HS-5 (cell line): Measurements from ENCODE around the gene PIGA.
A peak's percentile ranks its signal among the peaks of the same experiment; 100 is the strongest.

ENCODE experiments used
- DNase-seq: peaks from one replicate; pipeline ENCODE4 v3.0.0-alpha.2; 2012; ENCODE audit warnings: low read depth

Gene PIGA, protein sequence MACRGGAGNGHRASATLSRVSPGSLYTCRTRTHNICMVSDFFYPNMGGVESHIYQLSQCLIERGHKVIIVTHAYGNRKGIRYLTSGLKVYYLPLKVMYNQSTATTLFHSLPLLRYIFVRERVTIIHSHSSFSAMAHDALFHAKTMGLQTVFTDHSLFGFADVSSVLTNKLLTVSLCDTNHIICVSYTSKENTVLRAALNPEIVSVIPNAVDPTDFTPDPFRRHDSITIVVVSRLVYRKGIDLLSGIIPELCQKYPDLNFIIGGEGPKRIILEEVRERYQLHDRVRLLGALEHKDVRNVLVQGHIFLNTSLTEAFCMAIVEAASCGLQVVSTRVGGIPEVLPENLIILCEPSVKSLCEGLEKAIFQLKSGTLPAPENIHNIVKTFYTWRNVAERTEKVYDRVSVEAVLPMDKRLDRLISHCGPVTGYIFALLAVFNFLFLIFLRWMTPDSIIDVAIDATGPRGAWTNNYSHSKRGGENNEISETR

DNA sequence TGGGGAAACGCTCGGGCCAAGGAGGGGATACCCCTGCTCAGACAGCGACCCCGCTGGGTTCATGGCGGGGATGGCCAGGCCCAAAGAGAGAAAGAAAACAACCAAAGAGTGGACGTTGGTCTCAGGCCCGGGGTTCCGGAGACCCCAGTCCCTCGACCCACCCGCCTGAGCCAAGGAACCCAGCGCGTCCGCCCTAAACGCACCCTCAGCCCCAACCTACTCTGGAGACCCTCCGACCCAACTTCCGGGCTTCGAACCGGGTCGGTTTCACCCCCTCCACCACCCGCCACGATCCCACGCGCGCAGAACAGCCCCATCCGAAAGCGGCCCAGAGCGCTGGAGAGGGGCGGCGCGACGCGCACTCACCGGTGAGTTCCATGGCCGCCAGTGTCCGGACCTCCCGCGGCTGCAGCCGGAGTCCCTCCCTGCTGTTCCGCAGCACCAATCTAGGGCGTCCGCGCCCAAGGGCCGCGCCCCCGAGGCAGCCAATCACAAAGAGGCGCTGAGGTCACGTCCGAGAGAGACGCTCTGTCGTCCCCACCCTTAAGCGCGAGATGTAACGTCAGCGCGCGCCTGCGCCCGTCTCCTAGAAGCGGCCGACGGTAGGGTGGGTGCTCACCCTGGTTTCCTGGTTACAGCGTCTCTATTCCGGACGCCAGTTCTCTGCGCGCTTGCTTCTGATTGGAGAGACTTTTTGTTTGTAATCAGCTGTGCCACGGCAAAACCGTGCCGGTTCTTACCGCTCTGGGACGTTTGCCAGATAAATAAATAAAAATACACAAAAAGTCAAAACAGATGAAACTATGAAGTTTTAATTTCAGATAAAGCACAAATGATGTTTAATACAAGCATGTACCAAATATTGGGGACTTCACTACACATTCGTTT, at the start of gene PIGA:
PIGA (minus strand) TSS at position 389 of the 888 bp plus-strand sequence. CDS start 3,593 bp downstream, outside the sequence.
- DNase-seq = peak; percentile 78

DNA sequence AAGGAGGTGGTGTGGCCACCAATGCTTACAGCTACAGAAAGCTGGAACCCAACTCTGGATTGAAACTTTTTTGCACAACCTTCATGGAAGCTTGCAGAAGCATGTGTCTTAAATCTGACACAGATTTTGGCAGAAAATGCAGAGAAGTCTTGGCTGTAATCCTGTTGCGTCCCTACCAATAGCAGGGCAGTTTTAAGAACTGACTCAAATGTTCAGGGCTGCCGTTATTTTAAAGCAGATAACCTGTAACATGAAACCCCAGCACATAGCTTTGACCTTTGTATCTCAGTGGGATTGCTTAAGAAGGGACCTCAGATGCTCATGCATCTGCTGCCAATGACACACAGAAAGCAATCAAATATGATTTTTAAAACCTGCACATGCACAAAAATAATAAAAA, 49.0 kb upstream of the PIGA start, which contains the start of gene VEGFD:
VEGFD (minus strand) TSS at position 110 of the 400 bp plus-strand sequence. CDS start 467 bp downstream, outside the sequence.
- DNase-seq = no peak

DNA sequence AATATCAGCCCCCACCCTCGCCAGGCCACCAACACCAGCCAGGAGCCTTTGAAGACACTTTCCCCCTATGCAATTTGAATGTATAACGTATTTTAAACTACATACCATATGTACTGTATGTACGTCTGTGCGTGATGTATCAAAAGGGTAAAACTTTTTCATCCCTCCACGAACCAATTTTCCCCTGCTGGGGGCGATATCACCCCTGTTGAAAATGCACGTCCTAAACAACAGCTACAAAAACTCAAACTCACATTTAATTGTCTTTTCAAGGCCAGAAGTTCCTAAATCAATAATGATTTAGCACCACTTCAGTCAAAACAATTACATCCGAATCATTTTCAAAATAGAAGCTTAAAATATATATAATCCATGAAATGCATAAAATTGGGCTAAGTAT, 47.5 kb upstream of the PIGA start:
- DNase-seq = no peak

GRCh38 chrX:15376956-15377355, 41.6 kb upstream of the PIGA start:
- DNase-seq = no peak

- DNase-seq = no peak
Observed at GRCh38 chrX:15373976-15374375, 38.7 kb upstream of the PIGA start.

GRCh38 chrX:15366506-15367352, 31.4 kb upstream of the PIGA start:
- no peak for DNase-seq

DNA sequence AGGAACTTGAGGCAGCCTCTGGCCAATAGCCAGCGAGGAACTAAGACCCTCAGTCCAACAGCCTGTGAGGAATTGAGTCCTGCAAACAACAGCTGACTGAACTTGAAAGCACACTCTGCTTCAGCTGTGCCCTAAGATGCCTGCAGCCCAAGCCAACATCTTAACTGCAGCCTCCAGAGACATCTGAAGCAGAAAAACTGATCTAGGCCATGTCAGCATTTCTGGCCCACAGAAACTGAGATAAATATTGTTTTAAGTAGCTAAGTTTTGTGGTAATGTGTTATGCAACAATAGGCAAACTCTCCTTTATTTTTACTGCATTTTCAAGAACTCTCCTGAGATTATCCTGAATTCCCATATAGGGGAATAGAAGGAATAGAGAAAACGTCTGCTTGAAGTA, 24.4 kb upstream of the PIGA start:
- no peak for DNase-seq

DNA sequence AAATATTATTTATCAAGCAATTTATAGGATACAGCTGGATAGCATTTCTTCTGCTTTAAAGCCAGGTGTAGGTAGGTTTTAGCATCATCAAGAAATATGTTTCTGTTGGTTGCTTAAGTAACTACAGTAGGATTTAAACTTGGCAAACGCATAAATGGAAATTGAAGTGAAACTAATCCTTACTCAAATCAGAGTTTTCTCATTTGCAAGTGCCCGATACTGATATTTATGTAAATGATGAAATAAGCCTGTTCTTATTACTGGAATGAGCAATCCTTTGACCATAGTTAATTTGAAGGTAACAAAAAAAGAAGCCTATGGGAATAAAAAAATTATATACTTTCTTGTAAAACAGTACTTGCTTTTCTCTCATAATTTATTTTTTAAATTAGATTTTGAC, 23.2 kb upstream of the PIGA start:
- no peak for DNase-seq

GRCh38 chrX:15356444-15356843, 21.1 kb upstream of the PIGA start:
- no peak for DNase-seq

- no peak for DNase-seq
Observed at GRCh38 chrX:15350329-15350996, 15.1 kb upstream of the PIGA start.

DNA sequence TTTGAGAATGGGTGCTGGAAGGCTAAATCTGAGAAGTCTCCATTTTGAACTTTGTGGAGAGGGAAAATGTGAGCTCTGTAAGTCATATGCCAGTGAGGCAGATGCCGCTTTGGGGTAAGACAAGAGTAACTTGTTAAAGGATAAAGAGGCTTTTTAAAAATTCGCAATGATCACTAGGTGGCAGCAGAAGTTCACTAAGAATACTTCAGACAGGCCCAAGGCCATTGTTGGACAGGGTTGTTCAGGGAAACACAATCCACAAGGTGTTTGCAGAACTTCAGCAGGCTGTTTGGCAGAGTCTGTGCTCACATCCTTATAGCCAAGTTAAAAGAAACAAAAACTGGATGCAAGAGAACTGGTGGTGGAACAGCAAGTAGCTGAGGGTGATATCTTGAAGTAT, 13.7 kb upstream of the PIGA start:
- no peak for DNase-seq

DNA sequence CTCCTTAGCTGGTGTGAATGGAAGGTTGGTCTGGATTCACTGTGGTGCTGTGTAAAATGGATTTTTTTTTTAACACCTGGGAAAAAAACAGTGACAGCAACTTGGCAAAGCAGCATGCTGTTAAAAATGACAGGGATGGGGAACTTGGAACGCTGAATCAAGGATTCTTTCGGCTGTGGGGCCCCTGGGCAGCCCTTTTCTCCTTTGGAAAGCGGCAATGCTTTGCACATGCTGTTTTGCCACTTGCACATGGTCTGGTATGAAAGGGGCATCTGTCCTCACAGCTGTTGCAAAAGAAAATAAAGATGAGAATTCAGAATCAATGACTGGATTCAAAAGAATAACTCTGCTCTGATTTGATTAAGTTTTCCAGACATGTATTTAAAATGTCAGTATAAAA, 10.7 kb upstream of the PIGA start:
- DNase-seq = no peak

DNA sequence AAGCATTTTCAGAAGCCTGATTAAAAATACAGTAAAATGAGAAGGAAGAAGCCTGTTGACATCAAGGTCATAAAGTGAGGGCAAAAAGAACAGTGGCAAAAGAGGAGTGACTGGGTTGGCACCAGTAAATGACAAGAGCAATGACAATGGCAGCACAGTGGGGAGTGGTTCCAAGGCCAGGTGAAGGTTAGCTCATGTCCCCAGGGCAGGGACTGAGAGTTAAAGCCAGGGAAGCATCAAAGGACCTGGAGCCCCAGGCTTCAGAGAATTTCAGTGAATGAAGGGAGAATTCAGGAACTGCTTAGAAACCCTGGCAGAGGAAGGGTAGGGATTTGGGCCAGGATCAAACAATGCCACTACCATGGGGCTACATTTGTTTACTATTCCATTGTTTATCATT, 8.8 kb upstream of the PIGA start:
- no peak for DNase-seq

DNA sequence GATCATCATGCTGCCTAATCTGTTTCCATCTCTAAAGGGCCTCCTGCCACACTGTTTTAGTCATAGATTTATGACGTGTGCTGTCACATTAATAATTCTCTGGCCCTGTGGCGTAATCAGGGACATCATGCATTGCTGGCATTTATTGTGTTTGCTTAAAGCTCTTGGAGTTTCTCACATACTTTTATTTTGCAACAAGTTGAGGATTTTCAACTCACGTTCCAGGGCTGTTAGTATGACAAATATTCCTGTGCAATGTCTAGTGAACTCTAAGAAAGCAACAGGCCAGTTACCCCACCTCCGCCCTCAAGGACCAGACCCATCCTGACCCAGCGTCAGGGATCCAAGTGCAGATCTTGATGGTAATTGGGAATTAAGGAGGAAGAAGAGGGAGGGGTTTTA, 7.8 kb upstream of the PIGA start:
- DNase-seq = no peak

DNA sequence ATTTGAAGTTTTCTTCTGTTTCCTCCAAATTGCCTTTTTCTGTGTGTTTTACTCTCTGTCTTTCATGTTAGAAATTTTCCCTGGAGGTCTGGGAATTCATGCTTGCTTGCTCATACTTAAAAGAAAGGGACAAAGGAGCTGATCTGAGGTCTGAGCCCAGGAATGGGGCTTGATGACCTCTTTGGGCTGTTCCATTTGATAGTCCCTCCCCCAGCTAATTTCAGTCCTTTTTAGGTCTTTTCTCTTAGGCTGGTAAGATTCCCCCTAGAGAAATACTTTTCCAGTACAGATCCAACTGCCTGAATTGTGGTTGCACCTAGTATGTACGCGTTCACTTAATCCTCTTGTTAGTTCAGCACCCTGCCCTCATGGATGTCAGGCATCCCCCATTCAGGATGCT, 5.5 kb upstream of the PIGA start:
- DNase-seq = no peak

DNA sequence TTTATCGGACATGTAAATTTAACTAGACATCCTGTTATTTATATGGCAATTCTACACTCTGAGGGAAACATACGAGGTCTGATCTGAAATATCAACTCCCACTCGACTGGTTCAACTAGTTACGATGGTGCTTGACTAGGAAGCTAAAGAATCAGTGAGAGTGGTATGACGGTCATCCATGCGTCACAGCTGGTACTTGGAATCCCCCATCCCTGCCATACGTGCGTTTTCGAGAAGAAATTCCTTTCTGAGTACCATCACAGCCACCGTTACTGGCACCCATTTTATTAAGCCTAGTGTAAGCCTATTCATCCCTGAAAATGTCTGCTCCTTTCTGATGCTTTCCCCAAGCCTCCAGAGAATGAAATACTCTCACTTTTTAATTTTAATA, 695 bp upstream of the PIGA start:
- peak; percentile 46 for DNase-seq

- no peak for DNase-seq
Observed at GRCh38 chrX:15334561-15334960, 762 bp downstream of the PIGA start.

DNA sequence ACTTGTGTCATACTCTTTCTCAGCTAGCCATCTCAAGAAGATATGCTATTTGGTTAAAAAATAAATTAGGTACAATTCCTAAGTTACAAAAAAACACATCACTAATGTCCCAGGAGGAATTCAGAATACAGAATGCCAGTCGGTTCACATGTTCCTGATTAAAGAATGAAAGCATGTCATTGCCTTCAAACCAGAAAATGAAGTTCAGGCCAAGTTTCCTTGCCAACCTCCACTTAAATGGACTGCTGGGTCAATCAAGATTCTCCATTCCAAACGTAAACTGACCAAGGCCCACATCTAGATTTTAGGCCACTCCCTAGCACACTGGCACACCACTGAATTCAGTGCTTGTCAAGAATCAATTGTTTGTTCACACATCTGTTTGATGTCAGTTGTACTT, 6.5 kb downstream of the PIGA start:
- no peak for DNase-seq

DNA sequence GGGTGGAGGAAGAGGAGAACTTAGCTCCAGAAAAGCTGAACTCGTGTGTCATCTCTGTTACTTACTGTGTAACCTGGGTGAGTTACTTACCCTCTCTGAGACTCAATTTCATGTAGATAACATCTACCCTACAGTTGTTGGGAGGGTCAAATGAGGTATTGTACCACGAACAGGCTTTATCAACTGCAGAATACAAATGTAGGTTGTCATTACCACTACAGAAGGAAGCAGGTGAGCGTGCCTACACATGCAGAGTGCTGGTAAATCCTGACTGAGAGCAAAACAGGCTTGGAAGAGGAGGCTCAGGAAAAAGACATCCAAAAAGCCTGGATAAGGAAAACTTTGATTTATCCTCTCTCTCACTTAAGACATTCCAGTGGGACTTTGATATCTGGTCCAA, 7.2 kb downstream of the PIGA start:
- DNase-seq = no peak

- DNase-seq = no peak
Observed at GRCh38 chrX:15322472-15322871, 12.9 kb downstream of the PIGA start.

DNA sequence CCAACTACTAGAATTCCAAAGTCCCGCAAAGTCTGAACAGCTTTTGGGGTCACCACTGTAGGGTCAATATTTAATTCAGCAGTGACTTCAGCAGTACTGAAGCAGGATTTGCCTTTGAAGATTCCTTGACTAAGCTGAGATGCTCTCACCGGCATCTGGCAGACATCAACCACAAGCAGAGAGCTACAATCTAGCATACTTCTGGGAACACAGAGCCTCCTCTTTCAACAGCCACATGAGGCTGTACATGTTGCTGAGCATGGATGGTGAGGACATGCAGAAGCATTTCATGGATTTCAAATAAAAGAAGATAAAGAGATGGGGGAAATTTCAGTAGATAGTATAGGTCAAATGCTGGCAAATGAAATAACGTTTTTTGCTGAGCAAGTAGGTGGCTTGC, 13.3 kb downstream of the PIGA start:
- DNase-seq = no peak
